GM23338 (cell line): Measurements from ENCODE around the gene NRCAM. TPM values are rescaled to one million over a fixed set of nuclear protein-coding genes. Genes with fewer than 3 reads are reported as not detected.

Source experiments
- ATAC-seq: fragments of 200-7000 bp; cut with Tn5 transposase; 3 replicates; pipeline ENCODE4 v1.9.1; 2020
- DNase-seq: peaks from one replicate; pipeline ENCODE4 v3.0.0-alpha.2; 2015; ENCODE audit warnings: low spot score
- H2AFZ ChIP-seq: fragments of 200-600 bp; sonication (generic); 2 replicates; pipeline ENCODE4 v1.8.0; 2016; ENCODE audit warnings: antibody characterized with exemption, mild to moderate bottlenecking, moderate library complexity
- H3F3A ChIP-seq: fragments of 200-600 bp; sonication (generic); replicated peaks from 2 replicates; pipeline ENCODE4 v1.8.0; 2017; ENCODE audit warnings: antibody characterized with exemption, mixed run types, low read depth
- H3K27ac ChIP-seq: fragments of 200-600 bp; sonication (generic); 2 replicates; pipeline ENCODE4 v1.6.1; 2016; ENCODE audit warnings: low read depth
- H3K27me3 ChIP-seq: fragments of 200-600 bp; sonication (generic); 2 replicates; pipeline ENCODE4 v1.8.0; 2016; ENCODE audit warnings: mild to moderate bottlenecking, mixed run types, moderate library complexity; ENCODE audit not compliant: insufficient read depth
- H3K36me3 ChIP-seq: fragments of 200-600 bp; sonication (generic); 2 replicates; pipeline ENCODE4 v1.8.0; 2016; ENCODE audit warnings: mild to moderate bottlenecking; ENCODE audit not compliant: insufficient read depth
- H3K4me1 ChIP-seq: fragments of 200-600 bp; sonication (generic); 2 replicates; pipeline ENCODE4 v1.8.0; 2016; ENCODE audit warnings: mild to moderate bottlenecking, moderate library complexity; ENCODE audit not compliant: insufficient read depth
- H3K4me2 ChIP-seq: fragments of 200-600 bp; sonication (generic); 2 replicates; pipeline ENCODE4 v1.7.1; 2017; ENCODE audit warnings: mixed run types
- H3K4me3 ChIP-seq: fragments of 200-600 bp; sonication (generic); 2 replicates; pipeline ENCODE4 v1.6.1; 2016; ENCODE audit warnings: mixed run types
- H3K79me2 ChIP-seq: fragments of 200-600 bp; sonication (generic); replicated peaks from 2 replicates; pipeline ENCODE4 v1.8.0; 2017; ENCODE audit warnings: mild to moderate bottlenecking; ENCODE audit not compliant: insufficient read depth
- H3K9me2 ChIP-seq: fragments of 200-600 bp; sonication (generic); 2 replicates; pipeline ENCODE4 v1.8.0; 2017; ENCODE audit not compliant: insufficient read depth
- H4K20me1 ChIP-seq: fragments of 200-600 bp; sonication (generic); replicated peaks from 2 replicates; pipeline ENCODE4 v1.8.0; 2017; ENCODE audit warnings: mild to moderate bottlenecking; ENCODE audit not compliant: insufficient read depth
- H3K27ac Mint-ChIP-seq: 2 replicates; pipeline ENCODE4 v1.8.0; 2020; ENCODE audit warnings: inconsistent platforms, mild to moderate bottlenecking, moderate library complexity, mixed read lengths
- H3K27me3 Mint-ChIP-seq: 3 replicates; pipeline ENCODE4 v1.8.0; 2022; ENCODE audit warnings: low read depth, mild to moderate bottlenecking, moderate library complexity, mixed read lengths, inconsistent platforms; ENCODE audit not compliant: insufficient read depth, poor library complexity
- H3K36me3 Mint-ChIP-seq: 3 replicates; pipeline ENCODE4 v1.8.0; 2021; ENCODE audit warnings: low read depth, mild to moderate bottlenecking, inconsistent platforms, moderate library complexity, mixed read lengths
- H3K4me1 Mint-ChIP-seq: 3 replicates; pipeline ENCODE4 v1.8.0; 2020; ENCODE audit warnings: mild to moderate bottlenecking, inconsistent platforms, mixed read lengths
- H3K4me3 Mint-ChIP-seq: 3 replicates; pipeline ENCODE4 v1.8.0; 2021; ENCODE audit warnings: moderate library complexity, mild to moderate bottlenecking, inconsistent platforms, mixed read lengths
- H3K9me3 Mint-ChIP-seq: 3 replicates; pipeline ENCODE4 v1.8.0; 2020; ENCODE audit warnings: moderate library complexity, mild to moderate bottlenecking, inconsistent platforms, mixed read lengths
- CREB1 ChIP-seq: fragments of 250-450 bp; sonication (Bioruptor Pico); IDR thresholded peaks from 2 replicates; pipeline ENCODE4 v1.5.0; 2020; ENCODE audit warnings: low read depth, mild to moderate bottlenecking, moderate library complexity
- CTCF ChIP-seq, 2 experiments: fragments of 200-600 bp in 1 of 2; sonication (generic) in 1 of 2; conservative IDR thresholded peaks; 2 replicates each; pipeline versions ENCODE4 v1.5.1 to v1.6.1; 2016 to 2017; ENCODE audit warnings: antibody characterized with exemption in 2 of 2, low read depth in 2 of 2, mild to moderate bottlenecking in 2 of 2, moderate library complexity in 1 of 2
- ETS1 ChIP-seq: IDR thresholded peaks from 2 replicates; pipeline ENCODE4 v1.6.1; 2016; ENCODE audit warnings: antibody characterized with exemption
- EZH2 ChIP-seq: fragments of 200-600 bp; sonication (generic); IDR thresholded peaks from one replicate; pipeline ENCODE4 v1.8.0; 2017; ENCODE audit warnings: antibody characterized with exemption, mild to moderate bottlenecking, low read depth; ENCODE audit not compliant: unreplicated experiment
- EZH2phosphoT487 ChIP-seq: fragments of 200-600 bp; sonication (generic); IDR thresholded peaks from one replicate; pipeline ENCODE4 v1.8.1; 2018; ENCODE audit warnings: antibody characterized with exemption; ENCODE audit not compliant: unreplicated experiment
- NANOG ChIP-seq: IDR thresholded peaks from 2 replicates; pipeline ENCODE4 v1.6.1; 2016; ENCODE audit warnings: antibody characterized with exemption, borderline replicate concordance
- POLR2AphosphoS5 ChIP-seq: IDR thresholded peaks from 2 replicates; pipeline ENCODE4 v1.6.1; 2016; ENCODE audit warnings: antibody characterized with exemption, low read depth
- ZNF462 ChIP-seq: fragments of 250-450 bp; sonication (Bioruptor Pico); IDR thresholded peaks from 2 replicates; pipeline ENCODE4 v1.5.0; 2020; ENCODE audit warnings: mild to moderate bottlenecking, moderate library complexity
- polyA plus RNA-seq: library from polyadenylated mRNA; unstranded; fragments of >200 nt; fragmentation: Nextera tagmentation; extraction: Ambion mirVana; gene quantifications from 2 replicates; pipeline ENCODE4 v1.2.1, GENCODE V29; 2016
- total RNA-seq: library from RNA; depleted of rRNA; stranded (reverse); fragments of >200 nt; shearing (Covaris generic); gene quantifications from 2 replicates; pipeline ENCODE4 v1.2.3, GENCODE V29; 2014

The NRCAM gene
- total and polyA plus RNA-seq, 2 experiments from 2014 or later = 2.5 to 6.8 TPM

- TF ChIP-seq ZNF462 (CRISPR knock-in tag) (no peak), NANOG (no peak)
Measured at GRCh38 chr7:108468246-108468645, 12.0 kb upstream of the NRCAM start (continued).

GRCh38 chr7:108467391-108467790 lies 11.2 kb upstream of the NRCAM start:
- no peak for DNase-seq
- no peaks in the 10 kb centered on the region for H3K36me3 ChIP-seq
- Mint-ChIP-seq H3K27ac (no peak overlapping the region), H3K9me3 (no peaks in the 10 kb centered on the region), H3K4me1 (peaks cover 7% of the 10 kb centered on the region), H3K36me3 (no peaks in the 10 kb centered on the region), H3K27me3 (peaks cover 4% of the 10 kb centered on the region), H3K4me3 (no peak overlapping the region)
- no peaks in the 10 kb centered on the region for H3K4me1 ChIP-seq
- no peaks in the 10 kb centered on the region for H3K9me2 ChIP-seq
- no peak overlapping the region for H3K27ac ChIP-seq
- H3K27me3 ChIP-seq = no peaks in the 10 kb centered on the region
- H3F3A ChIP-seq = no peaks in the 10 kb centered on the region
- no peaks in the 10 kb centered on the region for H3K79me2 ChIP-seq
- no peaks in the 10 kb centered on the region for H4K20me1 ChIP-seq
- H3K4me2 ChIP-seq = no peak overlapping the region
- ATAC-seq = no peak
- no peak overlapping the region for H3K4me3 ChIP-seq
- no peak overlapping the region for H2AFZ ChIP-seq
- no peak for TF ChIP-seq CTCF (conservative IDR thresholded peaks at IDR 0.05; ENCODE audit: low read depth in 2 of 2)
- TF ChIP-seq POLR2AphosphoS5 = no peak
- no peak for TF ChIP-seq EZH2phosphoT487
- TF ChIP-seq EZH2 = no peak
- TF ChIP-seq ETS1 = no peak
- TF ChIP-seq CREB1 (CRISPR knock-in tag) = no peak
- TF ChIP-seq NANOG = no peak
